ENCODE data around the gene EME1. TPM values are rescaled to one million over a fixed set of nuclear protein-coding genes. Genes with fewer than 3 reads are reported as not detected.
"Not testable (repeated sequence)": the region's sequence is repeated elsewhere in the genome, so short reads cannot be mapped to it uniquely, and the experiment has no call there.

EME1 gene
- polyA plus RNA-seq, 1 of the 3 experiments (the other 2 are of a cell fraction) = 16.9 TPM

DNA sequence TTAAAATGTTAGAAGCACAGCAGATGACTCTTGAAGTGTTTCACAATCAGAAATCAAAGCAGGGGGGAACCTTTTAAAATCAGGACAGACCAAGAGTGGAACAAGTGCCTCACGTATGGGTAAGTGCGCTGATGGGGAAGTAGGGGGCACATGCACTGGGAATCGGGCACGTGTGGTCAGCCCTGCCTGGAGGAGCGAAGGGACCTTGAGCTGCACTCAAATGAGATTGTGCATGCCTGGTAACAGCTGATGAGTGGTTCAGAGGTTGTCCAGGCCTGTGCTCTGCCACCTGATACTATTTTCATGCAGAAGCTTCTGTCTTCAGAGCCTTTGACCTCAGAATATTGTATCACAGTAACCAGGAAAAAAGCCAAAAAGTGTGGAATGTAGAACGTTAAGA lies 40.8 kb upstream of the EME1 start:
- DNase-seq = no peak
- H3K36me3 ChIP-seq (replicated peaks in 1 of 2; ENCODE audit: control insufficient read depth in 1 of 2, insufficient read depth in 2 of 2, low read length in 1 of 2) = no peaks in the 10 kb centered on the region
- no peaks in the 10 kb centered on the region for H3K9me2 ChIP-seq
- H3K9me3 ChIP-seq = no peaks in the 10 kb centered on the region
- H3K4me3 ChIP-seq (ENCODE audit: low read depth in 2 of 2, low read length in 1 of 2) = no peak overlapping the region
- peaks cover 11% of the 10 kb centered on the region for H3F3A ChIP-seq (replicated peaks; ENCODE audit: insufficient read depth)
- H2AFZ ChIP-seq (ENCODE audit: low read depth) = no peak overlapping the region
- H3K4me2 ChIP-seq = 0 out of 2 replicates have a peak overlapping the region, but pooled peaks have one; percentile 25
- ChIA-PET CTCF (interaction anchor here (0.8 to 2.1 kb wide), 7 partner anchors 8 to 172 kb away, joined by 3 to 7 read pairs (median 3); partner anchors contain the start of gene LRRC59), POLR2A (no interaction called here)
- H3K27ac ChIP-seq (ENCODE audit: low read depth in 2 of 2, low read length in 1 of 2) = no peak overlapping the region
- H3K4me1 ChIP-seq (ENCODE audit: control insufficient read depth in 1 of 2, insufficient read depth in 2 of 2, low read depth in 1 of 2, low read length in 1 of 2) = peaks cover 0 to 14% of the 10 kb centered on the region in 2 experiments; a peak in 3 of 4 replicates
- no peaks in the 10 kb centered on the region for H3K27me3 ChIP-seq (ENCODE audit: insufficient read depth)
- peak; percentile 43; the same call in 1 of the 2 replicates for TF ChIP-seq RFX5 (IDR thresholded peaks at IDR 0.05; ENCODE audit: low read length)
- no peak for TF ChIP-seq TEAD4 (IDR thresholded peaks at IDR 0.05; ENCODE audit: borderline replicate concordance, insufficient read depth)
- no peaks in the 10 kb centered on the region for H4K20me1 ChIP-seq (ENCODE audit: insufficient read depth)
- H3K79me2 ChIP-seq (ENCODE audit: insufficient read depth) = no peaks in the 10 kb centered on the region
- 77% methylated on average over 6 of the region's 6 CpGs for WGBS (ENCODE audit: low lambda C conversion rate)
- no peak overlapping the region for H3K9ac ChIP-seq

DNA sequence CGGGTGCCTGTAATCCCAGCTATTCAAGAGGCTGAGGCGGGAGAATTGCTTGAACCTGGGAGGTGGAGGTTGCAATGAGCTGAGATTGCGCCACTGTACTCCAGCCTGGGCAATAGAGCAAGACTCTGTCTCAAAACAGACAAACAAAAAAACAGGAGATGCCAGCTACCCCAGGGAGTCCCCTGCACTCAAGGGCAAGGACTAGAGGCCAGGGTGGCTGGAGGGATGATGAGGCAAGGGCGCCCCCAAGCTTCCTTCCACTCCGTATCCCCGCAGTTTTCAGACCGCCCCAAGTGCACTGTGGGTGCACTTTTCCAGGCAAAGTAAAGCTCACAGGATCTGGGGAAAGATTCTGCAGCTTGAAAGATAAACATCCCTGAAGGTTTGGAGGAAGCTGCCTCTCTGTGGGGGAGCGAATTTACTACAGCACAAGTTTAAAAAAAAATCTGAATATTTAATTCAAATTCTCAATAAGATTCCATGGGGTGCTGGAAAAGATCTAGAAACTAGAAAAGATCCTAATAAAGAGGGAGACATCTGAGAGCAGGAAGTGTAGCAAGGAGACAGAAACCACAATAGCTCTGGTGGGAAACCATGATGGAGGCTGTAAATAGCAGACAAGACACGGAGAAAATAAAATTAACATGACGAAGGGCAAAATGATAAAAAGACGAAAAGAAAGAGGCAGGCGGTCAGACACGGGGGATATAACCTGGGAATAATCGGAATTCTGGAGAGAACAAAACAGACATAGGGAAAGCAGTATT lies 39.6 kb upstream of the EME1 start:
- H3K36me3 ChIP-seq (replicated peaks in 1 of 2; ENCODE audit: control insufficient read depth in 1 of 2, insufficient read depth in 2 of 2, low read length in 1 of 2); POLR2A ChIA-PET; H3K27me3 ChIP-seq (ENCODE audit: insufficient read depth); H3K9me2 ChIP-seq; DNase-seq; H3K79me2 ChIP-seq (ENCODE audit: insufficient read depth); H3K9me3 ChIP-seq; H3K9ac ChIP-seq; H4K20me1 ChIP-seq (ENCODE audit: insufficient read depth); H3K4me2 ChIP-seq; H3K27ac ChIP-seq (ENCODE audit: low read depth in 2 of 2, low read length in 1 of 2); H3K4me3 ChIP-seq (ENCODE audit: low read depth in 2 of 2, low read length in 1 of 2): not testable (repeated sequence)
- WGBS (ENCODE audit: low lambda C conversion rate) = 77% methylated on average over 14 of the region's 14 CpGs
- H3F3A ChIP-seq (replicated peaks; ENCODE audit: insufficient read depth) = peaks cover 11% of the 10 kb centered on the region
- H2AFZ ChIP-seq (ENCODE audit: low read depth) = 0 out of 2 replicates have a peak overlapping the region, but pooled peaks have one; percentile 32
- TF ChIP-seq, protein P1, sequence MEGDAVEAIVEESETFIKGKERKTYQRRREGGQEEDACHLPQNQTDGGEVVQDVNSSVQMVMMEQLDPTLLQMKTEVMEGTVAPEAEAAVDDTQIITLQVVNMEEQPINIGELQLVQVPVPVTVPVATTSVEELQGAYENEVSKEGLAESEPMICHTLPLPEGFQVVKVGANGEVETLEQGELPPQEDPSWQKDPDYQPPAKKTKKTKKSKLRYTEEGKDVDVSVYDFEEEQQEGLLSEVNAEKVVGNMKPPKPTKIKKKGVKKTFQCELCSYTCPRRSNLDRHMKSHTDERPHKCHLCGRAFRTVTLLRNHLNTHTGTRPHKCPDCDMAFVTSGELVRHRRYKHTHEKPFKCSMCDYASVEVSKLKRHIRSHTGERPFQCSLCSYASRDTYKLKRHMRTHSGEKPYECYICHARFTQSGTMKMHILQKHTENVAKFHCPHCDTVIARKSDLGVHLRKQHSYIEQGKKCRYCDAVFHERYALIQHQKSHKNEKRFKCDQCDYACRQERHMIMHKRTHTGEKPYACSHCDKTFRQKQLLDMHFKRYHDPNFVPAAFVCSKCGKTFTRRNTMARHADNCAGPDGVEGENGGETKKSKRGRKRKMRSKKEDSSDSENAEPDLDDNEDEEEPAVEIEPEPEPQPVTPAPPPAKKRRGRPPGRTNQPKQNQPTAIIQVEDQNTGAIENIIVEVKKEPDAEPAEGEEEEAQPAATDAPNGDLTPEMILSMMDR (IDR thresholded peaks at IDR 0.05) = peak; percentile 25; the same call in 1 of the 2 replicates
- peak; percentile 35 for TF ChIP-seq RAD21 (IDR thresholded peaks at IDR 0.05; ENCODE audit: low read length)
- CTCF ChIA-PET = interaction anchor here (0.9 to 2.1 kb wide), 5 partner anchors 8 to 133 kb away, joined by 3 to 6 read pairs (median 4); no protein-coding TSS in a partner anchor
- peaks cover 0 to 14% of the 10 kb centered on the region in 2 experiments; a peak in 3 of 4 replicates for H3K4me1 ChIP-seq (ENCODE audit: control insufficient read depth in 1 of 2, insufficient read depth in 2 of 2, low read depth in 1 of 2, low read length in 1 of 2)

DNA sequence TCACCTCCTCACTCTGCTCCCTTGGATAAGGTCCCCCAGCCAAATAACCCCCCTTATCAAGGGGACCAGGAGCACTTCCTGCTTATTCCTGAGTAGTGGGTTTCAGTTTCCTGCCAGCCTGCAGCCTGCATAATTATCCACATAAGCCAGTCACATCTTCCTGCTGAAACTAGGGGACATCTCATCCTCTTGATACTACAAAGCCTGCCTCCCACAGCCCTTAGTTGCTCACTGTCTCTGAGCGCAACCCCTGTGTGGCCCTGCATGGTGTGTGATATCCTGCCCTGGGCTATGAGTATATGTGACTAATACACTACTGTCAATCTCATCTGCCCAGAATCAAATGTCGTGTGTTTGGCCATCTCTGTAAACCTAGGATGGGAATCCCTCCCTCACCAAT lies 35.1 kb upstream of the EME1 start:
- Histone ChIP-seq H3K9ac (no peak overlapping the region), H3K27ac (ENCODE audit: low read depth in 2 of 2, low read length in 1 of 2) (no peak overlapping the region), H3F3A (replicated peaks; ENCODE audit: insufficient read depth) (no peaks in the 10 kb centered on the region), H3K9me2 (no peaks in the 10 kb centered on the region), H3K36me3 (replicated peaks in 1 of 2; ENCODE audit: control insufficient read depth in 1 of 2, insufficient read depth in 2 of 2, low read length in 1 of 2) (no peaks in the 10 kb centered on the region), H3K79me2 (ENCODE audit: insufficient read depth) (no peaks in the 10 kb centered on the region), H3K27me3 (ENCODE audit: insufficient read depth) (no peaks in the 10 kb centered on the region), H2AFZ (ENCODE audit: low read depth) (no peak overlapping the region), H3K4me2 (no peak overlapping the region), H4K20me1 (ENCODE audit: insufficient read depth) (no peaks in the 10 kb centered on the region), H3K4me3 (ENCODE audit: low read depth in 2 of 2, low read length in 1 of 2) (no peak overlapping the region), H3K9me3 (peaks cover 9% of the 10 kb centered on the region), H3K4me1 (ENCODE audit: control insufficient read depth in 1 of 2, insufficient read depth in 2 of 2, low read depth in 1 of 2, low read length in 1 of 2) (no peaks in the 10 kb centered on the region)
- WGBS (ENCODE audit: low lambda C conversion rate) = 55% methylated on average over 2 of the region's 2 CpGs
- CTCF ChIA-PET = interaction anchor here (0.8 to 3.4 kb wide), 4 partner anchors 24 to 138 kb away, joined by 3 to 11 read pairs (median 4); partner anchors contain the start of gene COL1A1
- POLR2A ChIA-PET = no interaction called here
- no peak for DNase-seq
- TF ChIP-seq SIN3A (IDR thresholded peaks at IDR 0.05; ENCODE audit: borderline replicate concordance, low read depth, low read length) (no peak), FOSL2 (IDR thresholded peaks at IDR 0.05; ENCODE audit: borderline replicate concordance, low read depth) (no peak), MEF2A (IDR thresholded peaks at IDR 0.05; ENCODE audit: borderline replicate concordance, low read depth) (no peak), TAF1 (IDR thresholded peaks at IDR 0.05; ENCODE audit: borderline replicate concordance, low read depth, low read length) (no peak), CHD2 (IDR thresholded peaks at IDR 0.05; ENCODE audit: low read length, partially characterized antibody) (no peak), MXI1 (IDR thresholded peaks at IDR 0.05; ENCODE audit: low read depth, low read length) (no peak), SMC3 (IDR thresholded peaks at IDR 0.05; ENCODE audit: low read depth, low read length) (no peak), NRF1 (IDR thresholded peaks at IDR 0.05; ENCODE audit: low read depth, low read length) (no peak), YY1 (IDR thresholded peaks at IDR 0.05; ENCODE audit: low read depth) (no peak)
- TF ChIP-seq, protein P2, sequence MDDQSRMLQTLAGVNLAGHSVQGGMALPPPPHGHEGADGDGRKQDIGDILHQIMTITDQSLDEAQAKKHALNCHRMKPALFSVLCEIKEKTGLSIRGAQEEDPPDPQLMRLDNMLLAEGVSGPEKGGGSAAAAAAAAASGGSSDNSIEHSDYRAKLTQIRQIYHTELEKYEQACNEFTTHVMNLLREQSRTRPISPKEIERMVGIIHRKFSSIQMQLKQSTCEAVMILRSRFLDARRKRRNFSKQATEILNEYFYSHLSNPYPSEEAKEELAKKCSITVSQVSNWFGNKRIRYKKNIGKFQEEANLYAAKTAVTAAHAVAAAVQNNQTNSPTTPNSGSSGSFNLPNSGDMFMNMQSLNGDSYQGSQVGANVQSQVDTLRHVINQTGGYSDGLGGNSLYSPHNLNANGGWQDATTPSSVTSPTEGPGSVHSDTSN (IDR thresholded peaks at IDR 0.05) = no peak
- TF ChIP-seq, protein P3, sequence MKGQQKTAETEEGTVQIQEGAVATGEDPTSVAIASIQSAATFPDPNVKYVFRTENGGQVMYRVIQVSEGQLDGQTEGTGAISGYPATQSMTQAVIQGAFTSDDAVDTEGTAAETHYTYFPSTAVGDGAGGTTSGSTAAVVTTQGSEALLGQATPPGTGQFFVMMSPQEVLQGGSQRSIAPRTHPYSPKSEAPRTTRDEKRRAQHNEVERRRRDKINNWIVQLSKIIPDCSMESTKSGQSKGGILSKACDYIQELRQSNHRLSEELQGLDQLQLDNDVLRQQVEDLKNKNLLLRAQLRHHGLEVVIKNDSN (IDR thresholded peaks at IDR 0.05; ENCODE audit: borderline replicate concordance, low read depth) = no peak
- TF ChIP-seq, protein P4, sequence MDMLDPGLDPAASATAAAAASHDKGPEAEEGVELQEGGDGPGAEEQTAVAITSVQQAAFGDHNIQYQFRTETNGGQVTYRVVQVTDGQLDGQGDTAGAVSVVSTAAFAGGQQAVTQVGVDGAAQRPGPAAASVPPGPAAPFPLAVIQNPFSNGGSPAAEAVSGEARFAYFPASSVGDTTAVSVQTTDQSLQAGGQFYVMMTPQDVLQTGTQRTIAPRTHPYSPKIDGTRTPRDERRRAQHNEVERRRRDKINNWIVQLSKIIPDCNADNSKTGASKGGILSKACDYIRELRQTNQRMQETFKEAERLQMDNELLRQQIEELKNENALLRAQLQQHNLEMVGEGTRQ (IDR thresholded peaks at IDR 0.05; ENCODE audit: borderline replicate concordance, low read depth, low read length) = no peak
